SJCRH30 (cell line): ENCODE results near the gene STRADA. TPM values are rescaled to one million over a fixed set of nuclear protein-coding genes. Genes with fewer than 3 reads are reported as not detected.
A peak's percentile ranks its signal among the peaks of the same experiment; 100 is the strongest.

Experiments used
- DNase-seq, 2 experiments: peaks; one replicate each; pipeline ENCODE4 v3.0.0-alpha.2; 2015 to 2020
- H3K27ac ChIP-seq: fragments of 250-450 bp; sonication (Bioruptor Pico); 2 replicates; pipeline ENCODE4 v1.5.1; 2020; ENCODE audit warnings: mild to moderate bottlenecking, moderate library complexity
- H3K27me3 ChIP-seq: fragments of 250-450 bp; sonication (Bioruptor Pico); 2 replicates; pipeline ENCODE4 v1.5.1; 2020; ENCODE audit warnings: mild to moderate bottlenecking, moderate library complexity
- H3K36me3 ChIP-seq: fragments of 250-450 bp; sonication (Bioruptor Pico); 2 replicates; pipeline ENCODE4 v1.5.1; 2020; ENCODE audit warnings: mild to moderate bottlenecking, moderate library complexity
- H3K4me1 ChIP-seq: fragments of 250-450 bp; sonication (Bioruptor Pico); 2 replicates; pipeline ENCODE4 v1.5.1; 2020; ENCODE audit warnings: mild to moderate bottlenecking, moderate library complexity
- H3K4me3 ChIP-seq: fragments of 250-450 bp; sonication (Bioruptor Pico); 2 replicates; pipeline ENCODE4 v1.5.1; 2020; ENCODE audit warnings: mild to moderate bottlenecking, moderate library complexity
- H3K9me3 ChIP-seq: fragments of 250-450 bp; sonication (Bioruptor Pico); replicated peaks from 2 replicates; pipeline ENCODE4 v1.5.1; 2020; ENCODE audit warnings: mild to moderate bottlenecking, moderate library complexity
- total RNA-seq: library from RNA; depleted of rRNA; stranded (reverse); fragments of >200 nt; shearing (Covaris generic); gene quantifications from 2 replicates; pipeline ENCODE4 v1.2.3, GENCODE V29; 2014

The STRADA gene
- total RNA-seq, 1 experiment from 2014 or later: 23.2 TPM

DNA sequence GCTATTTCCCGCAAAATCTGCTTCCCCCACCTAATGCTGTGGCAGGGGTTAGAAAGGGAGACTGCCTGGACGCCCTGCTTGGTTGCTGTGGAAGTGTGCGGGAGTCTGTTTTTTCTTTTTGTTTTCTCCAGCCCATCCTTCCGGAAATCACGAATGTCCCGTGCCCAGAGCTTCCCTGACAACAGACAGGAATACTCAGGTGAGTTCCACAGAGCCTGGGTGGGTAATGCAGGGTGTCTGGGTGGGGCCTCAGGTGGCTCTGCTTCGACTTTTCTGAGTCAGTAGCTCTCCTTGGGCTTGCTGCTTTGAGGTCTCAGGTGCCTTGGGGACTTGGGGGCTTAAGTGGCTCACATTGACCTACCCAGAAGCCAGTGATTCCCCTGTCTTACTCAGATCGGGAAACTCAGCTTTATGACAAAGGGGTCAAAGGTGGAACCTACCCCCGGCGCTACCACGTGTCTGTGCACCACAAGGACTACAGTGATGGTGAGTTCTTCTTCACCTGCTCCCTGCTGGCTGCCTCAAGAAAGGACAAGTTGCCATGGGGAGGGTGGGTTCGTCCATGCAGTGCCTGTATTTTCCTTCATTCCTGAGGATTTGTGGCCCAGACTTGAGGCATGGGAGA lies 53.1 kb downstream of the STRADA start:
- no peak overlapping the region for H3K4me3 ChIP-seq
- peaks cover 2% of the 10 kb centered on the region; the same call in 1 of the 2 replicates for H3K36me3 ChIP-seq
- no peaks in the 10 kb centered on the region for H3K4me1 ChIP-seq
- DNase-seq: no peak
- no peak overlapping the region for H3K27ac ChIP-seq
- H3K27me3 ChIP-seq: no peaks in the 10 kb centered on the region
- H3K9me3 ChIP-seq: no peaks in the 10 kb centered on the region

DNA sequence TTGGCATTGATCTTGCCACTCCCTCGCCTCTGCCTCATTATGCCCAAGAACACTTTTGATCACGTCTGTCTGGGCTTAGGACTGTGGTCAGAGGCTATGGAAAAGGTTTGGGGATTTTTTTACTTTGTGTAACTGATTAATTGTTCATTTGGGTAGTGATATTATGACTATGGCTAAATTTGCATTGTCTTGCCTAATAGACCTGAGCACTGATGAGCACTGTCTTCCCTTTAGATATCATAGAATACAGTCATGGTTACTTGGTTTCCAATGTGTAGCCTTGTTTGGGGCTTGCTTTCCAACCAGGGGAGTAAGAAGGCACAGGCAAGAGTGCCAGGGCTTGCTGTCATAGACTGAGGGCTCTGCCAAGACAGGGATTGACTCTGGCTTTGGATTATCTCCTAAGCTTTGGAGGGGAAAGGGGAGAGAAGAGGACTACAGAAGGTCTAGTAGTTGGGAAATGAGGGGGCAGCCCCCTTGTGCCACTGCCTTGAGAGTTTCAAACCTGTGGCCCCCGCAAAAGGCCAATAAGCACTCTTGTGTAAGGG lies 55.4 kb downstream of the STRADA start:
- H3K4me1 ChIP-seq: no peaks in the 10 kb centered on the region
- no peak overlapping the region for H3K27ac ChIP-seq
- no peak overlapping the region for H3K4me3 ChIP-seq
- no peak for DNase-seq
- no peaks in the 10 kb centered on the region for H3K27me3 ChIP-seq
- H3K9me3 ChIP-seq: no peaks in the 10 kb centered on the region
- H3K36me3 ChIP-seq: peaks cover 6% of the 10 kb centered on the region; the same call in 1 of the 2 replicates

DNA sequence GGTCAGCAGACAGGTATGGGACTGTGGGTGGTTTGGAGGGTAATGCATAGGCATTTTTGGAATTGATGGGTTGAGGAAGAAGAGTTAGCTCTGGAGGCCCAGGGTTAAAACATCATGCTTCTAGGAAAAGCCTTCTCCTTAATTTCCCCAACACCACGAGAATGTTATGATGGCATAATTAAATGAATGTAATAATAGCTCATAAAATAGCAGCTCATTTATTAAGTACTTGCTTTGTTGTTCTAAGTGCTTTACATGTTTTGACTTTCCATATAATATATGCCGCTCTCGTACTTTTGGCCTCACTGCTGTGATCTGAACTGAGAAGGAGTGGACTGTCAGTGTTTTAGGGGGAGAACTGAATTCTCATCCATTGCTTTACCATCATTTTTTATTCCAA lies 56.0 kb downstream of the STRADA start:
- no peaks in the 10 kb centered on the region for H3K4me1 ChIP-seq
- no peaks in the 10 kb centered on the region for H3K9me3 ChIP-seq
- no peak overlapping the region for H3K27ac ChIP-seq
- DNase-seq: no peak
- H3K36me3 ChIP-seq: peaks cover 6% of the 10 kb centered on the region; the same call in 1 of the 2 replicates
- no peaks in the 10 kb centered on the region for H3K27me3 ChIP-seq
- H3K4me3 ChIP-seq: no peak overlapping the region

DNA sequence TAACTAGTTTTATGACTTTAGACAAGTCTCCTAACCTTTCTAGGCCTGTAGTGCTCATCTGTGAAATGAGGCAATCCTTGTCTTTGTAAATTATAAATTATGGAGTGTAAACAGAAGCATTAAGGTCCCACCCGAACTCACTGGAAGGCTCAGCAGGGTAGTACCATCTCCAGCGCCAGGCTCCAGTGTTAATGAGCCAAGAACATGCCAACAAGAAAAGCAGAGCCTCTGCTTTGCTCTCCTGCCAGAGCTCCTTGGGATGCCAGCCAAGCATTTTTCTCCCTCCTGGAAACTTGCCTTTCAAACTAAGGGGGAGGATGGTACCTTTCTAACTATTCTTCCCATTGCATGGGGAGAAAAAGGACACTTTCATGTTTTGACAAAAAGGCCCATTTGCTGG lies 56.6 kb downstream of the STRADA start:
- peaks cover 6% of the 10 kb centered on the region; the same call in 1 of the 2 replicates for H3K36me3 ChIP-seq
- H3K9me3 ChIP-seq: no peaks in the 10 kb centered on the region
- no peak for DNase-seq
- no peak overlapping the region for H3K27ac ChIP-seq
- H3K4me1 ChIP-seq: no peaks in the 10 kb centered on the region
- no peak overlapping the region for H3K4me3 ChIP-seq
- no peaks in the 10 kb centered on the region for H3K27me3 ChIP-seq

DNA sequence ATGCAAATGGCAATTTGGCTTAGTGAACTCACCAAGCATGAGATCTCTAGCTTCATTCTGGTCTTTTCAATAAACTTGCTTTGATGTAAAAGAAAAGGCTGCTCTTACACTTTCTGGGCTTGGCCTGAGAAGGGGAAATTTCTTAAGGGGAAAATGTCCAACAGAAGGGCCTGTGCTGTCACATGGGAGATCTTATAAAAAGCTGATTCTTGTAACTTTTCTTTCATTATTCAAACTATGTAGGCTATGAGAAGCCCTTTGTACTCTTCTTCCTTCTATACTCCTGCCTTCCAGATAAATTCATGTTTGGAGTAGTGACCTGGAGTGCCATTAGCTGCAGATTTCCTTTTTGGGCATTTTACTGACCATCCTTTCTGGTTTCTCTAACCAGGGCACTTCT lies 58.6 kb downstream of the STRADA start:
- Histone ChIP-seq H3K27me3 (no peaks in the 10 kb centered on the region), H3K9me3 (no peaks in the 10 kb centered on the region), H3K36me3 (peaks cover 6% of the 10 kb centered on the region; the same call in 1 of the 2 replicates), H3K4me1 (no peaks in the 10 kb centered on the region), H3K4me3 (no peak overlapping the region), H3K27ac (no peak overlapping the region)
- no peak for DNase-seq

DNA sequence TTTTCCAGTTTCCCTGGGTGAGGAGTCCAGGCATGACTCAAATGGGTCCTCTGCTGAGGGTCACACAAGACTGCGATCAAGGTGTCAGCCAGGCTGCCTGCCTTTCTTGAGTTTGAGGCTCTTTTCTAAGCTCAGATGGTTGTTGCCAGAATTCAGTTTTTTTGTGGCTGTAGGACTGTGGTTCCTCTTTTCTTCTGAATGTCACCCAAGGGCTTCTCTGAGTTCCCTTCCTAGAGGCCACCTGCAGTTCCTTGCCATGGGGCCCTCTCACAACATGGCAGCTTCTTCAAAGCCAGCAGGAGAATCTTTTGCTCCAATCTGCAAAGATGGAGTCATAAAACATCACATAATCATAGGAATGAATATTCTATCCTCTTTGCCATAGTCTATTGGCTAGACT lies 59.2 kb downstream of the STRADA start:
- Histone ChIP-seq H3K27ac (no peak overlapping the region), H3K4me3 (no peak overlapping the region), H3K4me1 (no peaks in the 10 kb centered on the region), H3K27me3 (no peaks in the 10 kb centered on the region), H3K36me3 (peaks cover 6% of the 10 kb centered on the region), H3K9me3 (no peaks in the 10 kb centered on the region)
- DNase-seq: no peak

DNA sequence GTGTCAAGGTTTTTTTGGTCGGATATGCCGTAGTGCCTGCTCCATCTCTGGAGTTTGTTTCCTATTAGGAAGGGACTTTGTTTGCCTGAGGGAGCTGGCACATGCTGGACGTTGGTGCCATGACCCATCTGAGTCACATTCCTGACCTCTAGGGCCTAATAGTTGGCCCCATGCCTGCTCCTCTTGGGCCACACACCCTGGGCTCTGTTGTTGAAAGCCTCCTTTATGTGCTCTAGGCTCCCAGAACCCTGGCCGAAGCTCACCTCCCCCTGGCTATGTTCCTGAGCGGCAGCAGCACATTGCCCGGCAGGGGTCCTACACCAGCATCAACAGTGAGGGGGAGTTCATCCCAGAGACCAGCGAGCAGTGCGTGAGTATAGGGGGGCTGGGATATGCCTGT lies 60.1 kb downstream of the STRADA start:
- no peak for DNase-seq
- Histone ChIP-seq H3K27me3 (no peaks in the 10 kb centered on the region), H3K27ac (no peak overlapping the region), H3K9me3 (no peaks in the 10 kb centered on the region), H3K4me1 (peaks cover 3% of the 10 kb centered on the region), H3K36me3 (peaks cover 10% of the 10 kb centered on the region), H3K4me3 (no peak overlapping the region)

DNA sequence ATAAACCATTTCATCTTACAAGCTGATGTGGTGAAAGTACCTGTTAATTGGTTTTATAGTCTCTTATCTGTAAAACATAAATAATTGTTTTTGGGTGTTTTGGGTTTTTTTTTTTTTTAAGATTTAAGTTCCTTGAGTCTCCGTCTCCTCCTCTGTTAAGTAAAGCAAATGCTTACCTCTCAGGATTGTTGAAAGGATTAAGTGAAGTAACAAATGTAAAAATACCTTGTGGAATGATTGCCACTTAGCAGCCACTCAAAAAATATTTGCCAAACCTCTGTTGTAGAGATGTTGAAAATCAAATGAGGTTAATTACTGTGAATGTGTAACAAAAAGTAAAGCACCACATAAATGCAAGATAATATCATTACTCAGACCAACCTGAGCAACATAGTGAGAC lies 60.9 kb downstream of the STRADA start:
- Histone ChIP-seq H3K4me1 (peaks cover 9% of the 10 kb centered on the region), H3K4me3 (no peak overlapping the region), H3K27me3 (no peaks in the 10 kb centered on the region), H3K36me3 (peaks cover 10% of the 10 kb centered on the region), H3K9me3 (no peaks in the 10 kb centered on the region), H3K27ac (no peak overlapping the region)
- DNase-seq: no peak

DNA sequence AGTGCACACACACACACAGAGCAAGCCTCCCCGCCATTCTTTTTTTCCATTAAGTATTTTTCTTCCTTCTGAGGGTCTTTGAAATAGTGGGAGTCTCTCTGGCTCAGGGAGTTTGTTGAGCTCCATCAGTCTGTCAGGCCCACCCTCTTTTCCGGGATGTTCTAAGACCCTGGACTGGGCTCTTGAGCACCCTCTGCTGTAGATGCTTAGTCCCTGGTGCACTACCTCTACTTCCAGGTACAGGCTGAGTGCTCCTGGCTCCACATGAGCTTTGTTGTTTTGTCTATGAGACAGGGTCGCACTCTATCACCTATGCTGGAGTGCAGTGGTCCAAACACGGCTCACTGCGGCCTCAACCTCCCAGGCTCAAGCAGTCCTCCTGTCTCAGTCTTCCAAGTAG lies 62.4 kb downstream of the STRADA start:
- Histone ChIP-seq H3K9me3 (no peaks in the 10 kb centered on the region), H3K36me3 (peaks cover 10% of the 10 kb centered on the region), H3K4me1 (peaks cover 20% of the 10 kb centered on the region), H3K4me3 (no peak overlapping the region), H3K27ac (no peak overlapping the region), H3K27me3 (no peaks in the 10 kb centered on the region)
- DNase-seq: no peak

DNA sequence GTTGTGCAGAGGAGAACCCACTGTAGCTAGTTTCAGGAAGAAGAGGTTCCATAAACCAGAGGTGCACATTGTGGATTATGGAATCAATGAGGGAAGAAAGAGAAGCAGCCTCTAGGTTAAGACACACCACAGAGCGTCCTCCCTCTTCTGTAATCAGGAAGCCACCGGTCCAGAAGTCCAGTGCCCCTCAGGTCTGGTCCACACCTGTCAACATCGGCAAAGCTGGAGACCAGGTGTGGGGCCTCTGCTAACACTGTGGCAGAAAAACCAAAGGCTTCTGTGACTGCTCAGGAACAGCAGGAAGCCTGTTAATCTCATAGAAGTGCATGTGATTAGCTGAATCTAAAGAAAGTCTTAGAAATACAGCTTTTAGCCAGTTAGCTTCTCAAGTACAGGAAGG lies 65.0 kb downstream of the STRADA start:
- Histone ChIP-seq H3K9me3 (no peaks in the 10 kb centered on the region), H3K27ac (no peak overlapping the region), H3K4me3 (no peak overlapping the region), H3K36me3 (peaks cover 5% of the 10 kb centered on the region; the same call in 1 of the 2 replicates), H3K27me3 (no peaks in the 10 kb centered on the region), H3K4me1 (peaks cover 20% of the 10 kb centered on the region)
- no peak for DNase-seq

DNA sequence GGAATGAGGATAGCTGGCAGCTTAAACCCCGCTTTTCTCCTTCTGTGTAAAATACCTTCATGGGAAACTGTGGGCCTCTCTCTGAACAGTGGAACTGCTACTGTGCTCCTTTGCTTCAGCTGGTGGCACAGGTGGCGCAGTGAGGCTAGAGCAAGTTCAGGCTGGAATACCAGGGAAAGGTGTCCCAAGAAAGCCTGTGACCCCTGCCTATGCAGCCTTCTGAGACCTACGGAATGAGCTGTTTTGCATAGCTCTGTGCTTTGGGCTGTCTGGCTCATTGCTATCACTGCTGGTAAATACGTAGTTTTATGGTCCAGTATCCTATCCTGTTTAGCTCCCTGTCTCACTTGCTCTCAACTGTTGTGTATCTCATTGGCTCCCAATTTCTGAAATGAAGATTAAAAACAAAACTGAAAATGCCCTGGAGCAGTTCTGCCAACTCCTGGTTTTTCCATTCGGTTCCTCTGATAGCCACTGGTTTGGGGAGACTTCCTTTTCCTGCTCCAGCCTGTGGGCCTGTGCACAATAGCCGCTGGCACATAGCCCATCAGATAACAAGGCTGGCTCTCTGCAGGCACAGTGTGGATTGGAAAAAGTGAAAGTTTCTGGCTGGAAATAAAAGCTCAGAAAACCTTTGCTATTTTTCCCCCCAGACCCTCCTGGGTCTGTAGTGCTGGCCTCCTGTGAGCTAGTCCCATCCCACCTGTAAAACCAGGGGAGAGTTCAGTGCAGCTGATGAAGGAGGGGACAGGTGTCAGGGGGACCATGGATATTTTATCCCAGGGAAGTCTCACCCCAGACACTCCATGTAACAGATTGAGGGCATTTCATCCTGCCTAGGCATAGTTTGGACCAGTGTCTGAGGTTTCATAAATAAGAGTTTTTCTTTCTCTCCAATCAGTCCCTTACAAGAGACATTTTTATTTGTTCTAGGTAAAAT lies 65.7 kb downstream of the STRADA start:
- Histone ChIP-seq H3K27me3 (no peaks in the 10 kb centered on the region), H3K4me3 (no peak overlapping the region), H3K4me1 (peaks cover 20% of the 10 kb centered on the region), H3K36me3 (peaks cover 5% of the 10 kb centered on the region; the same call in 1 of the 2 replicates), H3K9me3 (no peaks in the 10 kb centered on the region), H3K27ac (no peak overlapping the region)
- peak; percentile 80 to 89 for DNase-seq

DNA sequence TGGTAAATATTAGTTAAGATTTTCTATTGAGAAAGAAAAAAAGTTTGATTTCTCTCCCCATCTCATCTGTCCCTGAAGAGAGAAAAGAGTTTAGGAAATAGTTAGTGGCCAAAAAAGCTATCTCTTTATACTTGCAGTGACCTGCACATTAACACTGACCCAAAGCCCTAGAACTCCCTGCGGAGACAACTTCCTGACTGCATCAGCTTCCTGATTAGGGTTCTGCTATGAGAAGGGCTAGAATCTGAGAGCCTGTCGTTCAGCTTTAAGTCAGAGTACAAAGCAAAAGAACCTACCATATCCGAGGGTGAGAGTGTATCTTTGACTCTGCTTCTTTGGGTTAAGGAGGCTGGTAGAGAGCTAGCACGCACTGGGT lies 66.4 kb downstream of the STRADA start:
- Histone ChIP-seq H3K36me3 (peaks cover 5% of the 10 kb centered on the region; the same call in 1 of the 2 replicates), H3K4me1 (peaks cover 20% of the 10 kb centered on the region), H3K27ac (no peak overlapping the region), H3K4me3 (no peak overlapping the region), H3K9me3 (no peaks in the 10 kb centered on the region), H3K27me3 (no peaks in the 10 kb centered on the region)
- no peak for DNase-seq

DNA sequence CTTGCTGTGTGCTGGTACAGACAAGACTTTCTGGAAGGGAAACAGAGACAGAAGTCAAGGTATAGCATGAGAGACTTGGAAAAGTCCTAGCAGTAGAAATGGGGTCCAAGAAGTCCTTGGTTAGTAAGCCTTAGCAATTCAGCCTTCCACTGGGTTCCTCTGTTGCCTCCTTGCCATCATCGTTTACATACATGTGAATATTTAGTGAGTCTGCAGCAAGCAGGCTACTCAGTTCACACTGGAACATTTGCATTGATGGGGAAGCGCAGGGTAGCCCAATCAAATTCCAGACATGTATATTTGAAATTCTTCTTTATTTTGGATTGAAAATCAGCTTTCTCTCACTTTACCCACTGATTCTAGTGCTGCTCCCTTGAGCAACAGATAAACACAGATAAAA lies 68.7 kb downstream of the STRADA start:
- Histone ChIP-seq H3K27me3 (no peaks in the 10 kb centered on the region), H3K9me3 (no peaks in the 10 kb centered on the region), H3K27ac (no peak overlapping the region), H3K4me3 (no peak overlapping the region), H3K4me1 (peaks cover 20% of the 10 kb centered on the region), H3K36me3 (peaks cover 7% of the 10 kb centered on the region; the same call in 1 of the 2 replicates)
- DNase-seq: no peak

DNA sequence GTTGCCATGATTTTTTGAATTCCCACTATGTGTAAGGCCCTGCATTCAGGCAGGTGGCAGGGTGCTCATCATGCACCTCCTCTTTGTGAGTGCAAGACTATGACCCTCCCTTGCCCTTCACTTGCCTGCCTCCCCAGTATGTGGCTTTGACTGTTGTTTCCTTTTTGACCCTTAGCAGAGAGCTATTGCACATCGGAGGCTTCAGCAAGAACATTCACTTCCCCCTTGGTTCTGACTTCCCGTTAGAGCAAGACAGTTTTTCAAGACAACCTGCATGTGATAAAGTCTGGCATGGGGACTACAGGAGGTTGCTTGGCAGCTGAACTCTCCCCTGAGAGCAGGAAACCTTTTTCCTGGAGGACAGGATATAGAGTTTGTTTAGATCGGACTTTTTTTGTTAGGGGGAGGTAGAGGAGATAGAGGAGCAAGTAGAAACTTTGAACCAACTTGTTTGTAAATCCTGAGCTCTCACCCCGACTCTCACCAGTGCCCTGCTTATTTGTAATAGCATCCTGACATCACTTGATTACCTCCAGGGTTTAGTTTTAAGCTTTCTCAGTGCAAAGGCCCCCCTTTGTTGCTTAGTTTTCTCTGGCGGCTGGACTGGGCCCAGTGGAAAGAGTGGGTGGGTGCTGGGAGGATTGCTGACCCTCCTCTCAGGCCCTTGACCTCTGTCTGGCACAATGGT lies 75.9 kb downstream of the STRADA start:
- Histone ChIP-seq H3K27me3 (no peaks in the 10 kb centered on the region), H3K36me3 (peaks cover 3% of the 10 kb centered on the region), H3K9me3 (no peaks in the 10 kb centered on the region), H3K4me1 (no peaks in the 10 kb centered on the region), H3K4me3 (no peak overlapping the region), H3K27ac (no peak overlapping the region)
- no peak for DNase-seq

DNA sequence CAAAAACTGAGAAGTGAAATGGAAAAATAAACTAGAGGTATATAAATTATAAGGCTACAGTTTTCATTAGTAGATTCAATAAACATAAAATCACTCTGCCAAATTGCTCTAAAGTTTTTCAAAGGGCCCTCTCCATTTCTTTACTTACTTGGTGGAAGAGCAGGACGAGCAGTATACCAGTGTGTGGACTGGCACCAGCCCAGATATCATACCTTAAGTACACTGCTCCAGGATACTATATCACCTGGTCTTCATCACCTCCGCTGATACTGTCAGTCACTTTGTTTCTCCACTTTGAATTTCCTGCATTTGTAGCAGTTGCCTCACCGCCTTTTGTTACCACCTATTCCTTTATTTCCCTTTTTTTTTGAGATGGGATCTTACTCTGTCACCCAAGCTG lies 81.7 kb downstream of the STRADA start:
- no peak overlapping the region for H3K27ac ChIP-seq
- H3K9me3 ChIP-seq: no peaks in the 10 kb centered on the region
- H3K4me1 ChIP-seq: no peaks in the 10 kb centered on the region
- no peak overlapping the region for H3K4me3 ChIP-seq
- H3K27me3 ChIP-seq: no peaks in the 10 kb centered on the region
- DNase-seq: no peak
- no peaks in the 10 kb centered on the region; the same call in 1 of the 2 replicates for H3K36me3 ChIP-seq
